HG02588 (cell line): ENCODE results near the gene TCIRG1.
"Not testable (repeated sequence)": the region's sequence is repeated elsewhere in the genome, so short reads cannot be mapped to it uniquely, and the experiment has no call there.

ENCODE experiments used
- ATAC-seq: cut with Tn5 transposase; IDR thresholded peaks from one replicate; pipeline ENCODE4 v1.9.1; 2021; ENCODE audit warnings: mild to moderate bottlenecking, moderate library complexity; ENCODE audit not compliant: unreplicated experiment

Gene TCIRG1

GRCh38 chr11:68077617-68078582 is 39.1 kb downstream of the TCIRG1 start:
- ATAC-seq: no peak

DNA sequence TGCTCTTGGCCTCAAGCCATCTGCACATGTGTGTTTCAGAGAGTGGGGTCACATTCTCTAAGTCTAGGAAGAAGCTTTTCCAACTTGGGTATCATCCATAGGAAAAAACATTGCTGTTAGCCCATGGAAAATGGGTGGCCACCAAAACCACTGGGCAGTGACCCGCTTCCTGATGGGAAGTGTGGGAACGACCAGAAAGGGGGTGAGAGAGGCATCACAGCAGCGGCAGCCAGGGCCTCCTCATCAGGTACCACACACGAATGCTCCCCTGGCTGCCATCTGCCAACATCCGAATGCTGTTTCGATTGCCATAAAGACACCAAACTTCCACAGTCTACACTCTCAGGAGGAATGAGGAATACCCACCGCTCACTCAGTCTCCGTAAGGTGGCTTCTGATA is 42.0 kb downstream of the TCIRG1 start:
- no peak for ATAC-seq

GRCh38 chr11:68081691-68082090 is 42.9 kb downstream of the TCIRG1 start:
- ATAC-seq: no peak

GRCh38 chr11:68082481-68082880 is 43.7 kb downstream of the TCIRG1 start:
- no peak for ATAC-seq

DNA sequence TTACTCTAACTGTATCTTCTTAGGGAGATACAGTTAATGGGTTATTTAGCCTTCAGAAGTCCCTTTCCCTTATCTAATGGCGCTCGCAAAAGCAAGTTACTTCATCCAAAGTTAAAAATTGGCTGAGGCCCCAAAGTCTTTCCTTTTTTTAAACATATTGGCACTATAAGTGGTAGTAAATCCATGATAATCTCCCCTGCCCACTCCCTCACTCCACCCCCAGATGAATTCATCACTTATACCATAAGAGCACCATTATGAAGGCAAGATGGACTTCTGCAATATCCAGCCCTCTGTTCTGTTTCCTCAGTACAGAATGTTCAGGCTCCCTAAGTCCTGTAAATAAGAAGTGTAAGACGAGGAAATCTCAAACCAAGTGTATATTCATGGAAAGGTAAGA is 44.7 kb downstream of the TCIRG1 start:
- no peak for ATAC-seq

GRCh38 chr11:68089679-68090078 is 50.9 kb downstream of the TCIRG1 start:
- ATAC-seq: no peak

DNA sequence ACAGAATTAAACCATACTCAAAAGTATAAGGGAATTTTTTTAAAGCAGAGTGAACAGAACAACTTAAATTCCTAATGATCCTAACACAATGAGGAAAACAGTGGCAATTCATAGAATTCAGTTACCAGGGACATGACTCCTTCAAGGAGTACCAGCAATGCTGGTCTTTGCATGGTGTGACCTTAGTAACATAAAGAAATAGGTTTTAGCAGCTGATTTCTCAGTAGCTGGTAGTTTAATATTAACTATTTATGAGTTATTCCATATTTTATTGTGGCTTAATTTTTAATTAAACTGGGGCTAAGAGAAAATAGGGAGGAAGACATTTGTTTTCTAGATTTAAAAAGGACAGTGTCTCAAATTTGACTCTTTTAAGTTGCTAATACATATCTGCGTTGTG is 51.5 kb downstream of the TCIRG1 start:
- no peak for ATAC-seq

- ATAC-seq: no peak
These were observed 51.9 kb downstream of the TCIRG1 start for GRCh38 chr11:68090706-68091105.

- ATAC-seq: no peak
These were observed 53.6 kb downstream of the TCIRG1 start for GRCh38 chr11:68092411-68092810.

GRCh38 chr11:68092946-68093345 is 54.1 kb downstream of the TCIRG1 start:
- not testable (repeated sequence) for ATAC-seq

GRCh38 chr11:68093565-68093964 is 54.7 kb downstream of the TCIRG1 start:
- ATAC-seq: no peak

DNA sequence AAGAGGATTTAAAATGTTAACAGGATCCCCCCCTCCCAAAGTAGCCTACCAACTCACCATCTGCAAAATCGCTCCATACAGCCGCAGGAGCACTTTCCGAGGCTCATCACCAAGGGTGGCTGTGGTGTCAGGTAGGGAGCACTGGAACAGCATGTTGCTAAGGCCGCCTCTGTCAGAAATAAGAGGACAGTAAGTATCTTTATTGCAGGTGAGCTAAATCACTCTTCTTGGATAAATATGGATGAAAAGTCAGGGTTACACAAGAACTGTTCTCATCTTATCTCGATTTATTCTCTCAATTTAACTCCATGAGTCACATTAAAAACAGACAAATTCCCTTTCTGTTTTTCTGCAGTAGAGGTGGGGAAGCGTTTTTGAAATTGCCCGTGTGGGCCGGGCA is 58.1 kb downstream of the TCIRG1 start:
- ATAC-seq: no peak

DNA sequence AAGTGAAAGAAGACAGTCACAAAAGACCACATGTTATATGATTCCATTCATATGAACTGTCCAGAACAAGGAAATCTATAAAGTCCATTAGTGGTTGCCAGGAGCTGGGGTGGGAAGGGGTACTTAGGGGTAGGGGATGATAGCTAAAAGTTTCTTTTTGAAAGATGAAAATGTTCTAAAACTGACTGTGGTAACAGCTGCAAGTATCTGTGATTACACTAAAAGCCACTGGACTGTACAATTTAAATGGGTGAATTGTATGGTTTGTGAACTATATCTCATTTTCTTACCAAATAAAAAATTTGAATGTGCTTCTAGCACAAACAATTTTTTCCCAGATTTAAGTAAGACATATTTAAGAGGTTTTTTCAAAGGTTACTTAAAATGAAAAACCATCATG is 60.2 kb downstream of the TCIRG1 start:
- no peak for ATAC-seq

DNA sequence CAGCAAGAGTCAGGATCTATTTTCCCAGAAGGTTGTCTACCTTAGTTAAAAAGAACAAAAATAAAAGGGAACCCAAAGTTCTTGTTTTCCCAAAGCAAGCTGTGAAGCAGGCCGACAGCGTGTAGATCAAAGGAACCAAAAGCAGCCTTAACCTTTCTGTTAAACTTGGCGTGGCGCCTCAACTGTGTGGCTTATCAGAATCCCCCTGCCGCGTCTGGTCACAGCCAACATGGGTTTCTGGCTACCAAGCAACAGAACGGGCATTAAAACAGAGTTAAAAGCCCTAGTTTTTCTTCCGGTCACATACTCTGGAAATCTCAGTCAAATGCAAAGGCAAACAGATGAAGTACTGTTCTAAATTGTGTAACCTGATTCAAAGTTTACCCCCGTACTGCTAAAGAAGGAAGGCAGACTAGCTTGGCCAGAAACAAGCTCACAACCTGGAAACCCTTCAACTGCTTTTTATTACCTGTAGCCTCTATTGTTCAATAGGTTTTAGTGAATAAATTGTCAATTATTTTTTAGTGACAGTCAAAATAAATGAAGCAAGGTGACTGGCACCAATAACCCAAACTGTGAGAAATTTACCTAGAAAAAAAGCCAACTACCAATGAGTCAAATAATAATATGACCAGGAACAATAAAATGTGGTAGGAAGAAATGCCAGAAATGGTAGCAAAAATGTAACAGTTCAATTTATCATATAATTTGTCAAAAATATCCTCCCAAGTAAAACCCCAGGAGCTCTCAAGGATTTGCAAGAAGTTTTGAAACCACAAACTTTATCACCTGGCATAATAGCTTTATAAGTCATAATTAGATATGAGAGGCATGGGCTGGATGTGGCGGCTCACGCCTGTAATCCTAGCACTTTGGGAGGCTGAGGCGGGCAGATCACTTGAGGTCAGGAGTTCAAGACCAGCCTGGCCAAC is 60.9 kb downstream of the TCIRG1 start:
- no peak for ATAC-seq
